ENCODE measurements around the gene DNM3.

The DNM3 gene

DNA sequence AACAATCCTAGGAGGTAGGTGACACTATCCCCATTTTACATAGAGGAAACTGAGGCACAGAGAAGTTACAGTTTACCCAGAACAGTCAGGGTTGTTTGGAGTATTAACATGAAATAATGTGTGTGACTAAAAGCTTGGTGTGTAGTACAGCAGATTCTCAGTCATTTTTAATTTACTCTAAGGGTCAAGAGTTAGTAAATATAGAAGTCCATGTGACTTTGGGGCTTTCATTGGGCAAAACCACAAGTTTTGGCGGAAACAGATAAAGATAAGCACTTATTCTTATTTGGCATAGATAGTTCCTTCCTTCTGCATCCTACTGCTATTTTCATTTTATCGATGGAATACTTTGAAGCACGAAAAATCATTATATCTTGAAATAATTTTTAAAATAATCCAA lies 128.5 kb downstream of the DNM3 start:
- H3K36me3 ChIP-seq (ENCODE audit: low read length) = no peaks in the 10 kb centered on the region
- no peak overlapping the region for H3K4me2 ChIP-seq (ENCODE audit: low read depth, low read length, poor library complexity, severe bottlenecking)
- no peaks in the 10 kb centered on the region for H3K27me3 ChIP-seq (ENCODE audit: low read length)
- H3K4me3 ChIP-seq (ENCODE audit: insufficient read depth, low read length, poor library complexity, severe bottlenecking) = no peak overlapping the region
- no peaks in the 10 kb centered on the region for H4K20me1 ChIP-seq (ENCODE audit: low read depth, low read length)
- H3K9me3 ChIP-seq (ENCODE audit: insufficient read depth, low read length) = no peaks in the 10 kb centered on the region
- no peaks in the 10 kb centered on the region for H3K9me2 ChIP-seq (replicated peaks; ENCODE audit: insufficient read depth, low read length)
- H3F3A ChIP-seq (ENCODE audit: insufficient read depth) = no peaks in the 10 kb centered on the region
- H3K79me2 ChIP-seq (ENCODE audit: insufficient read depth, low read length) = no peaks in the 10 kb centered on the region
- no peak overlapping the region for H3K27ac ChIP-seq (ENCODE audit: low read depth, low read length)
- no peak overlapping the region for H2AFZ ChIP-seq (ENCODE audit: low read depth, low read length, severe bottlenecking)
- TF ChIP-seq CTCF (IDR thresholded peaks at IDR 0.05; ENCODE audit: insufficient read depth, low read length, poor library complexity, severe bottlenecking) (no peak), EZH2phosphoT487 (conservative IDR thresholded peaks at IDR 0.05; ENCODE audit: low read length) (no peak)
- no peak overlapping the region for H3K9ac ChIP-seq (ENCODE audit: low read length)

DNA sequence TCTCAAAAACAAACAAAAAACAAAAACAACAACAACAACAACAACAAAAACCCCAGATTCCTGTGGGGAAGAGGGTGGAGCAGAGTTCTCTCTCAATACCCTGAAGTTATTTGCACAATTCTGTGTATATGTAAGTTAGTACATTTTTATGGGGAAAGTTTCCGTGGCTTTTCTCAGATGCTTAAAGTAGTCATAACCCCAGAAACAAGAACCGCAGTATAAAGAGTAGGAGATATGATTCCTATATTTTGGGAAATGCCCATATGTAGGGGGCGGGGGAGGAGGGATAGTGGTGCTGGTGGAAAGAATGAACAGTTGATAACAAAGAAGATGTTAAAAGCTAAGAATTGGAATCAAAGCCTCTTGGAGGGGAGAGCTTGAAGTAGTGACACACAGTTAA lies 131.5 kb downstream of the DNM3 start:
- Histone ChIP-seq H3K9ac (ENCODE audit: low read length) (no peak overlapping the region), H3K9me3 (ENCODE audit: insufficient read depth, low read length) (no peaks in the 10 kb centered on the region), H4K20me1 (ENCODE audit: low read depth, low read length) (no peaks in the 10 kb centered on the region), H3K79me2 (ENCODE audit: insufficient read depth, low read length) (no peaks in the 10 kb centered on the region), H3K4me2 (ENCODE audit: low read depth, low read length, poor library complexity, severe bottlenecking) (no peak overlapping the region), H3K27me3 (ENCODE audit: low read length) (no peaks in the 10 kb centered on the region), H3K4me3 (ENCODE audit: insufficient read depth, low read length, poor library complexity, severe bottlenecking) (no peak overlapping the region), H2AFZ (ENCODE audit: low read depth, low read length, severe bottlenecking) (no peak overlapping the region), H3K27ac (ENCODE audit: low read depth, low read length) (no peak overlapping the region), H3F3A (ENCODE audit: insufficient read depth) (no peaks in the 10 kb centered on the region), H3K36me3 (ENCODE audit: low read length) (no peaks in the 10 kb centered on the region), H3K9me2 (replicated peaks; ENCODE audit: insufficient read depth, low read length) (no peaks in the 10 kb centered on the region)
- TF ChIP-seq EZH2phosphoT487 (conservative IDR thresholded peaks at IDR 0.05; ENCODE audit: low read length) = no peak
- no peak for TF ChIP-seq CTCF (IDR thresholded peaks at IDR 0.05; ENCODE audit: insufficient read depth, low read length, poor library complexity, severe bottlenecking)

- Histone ChIP-seq H3K9ac (ENCODE audit: low read length) (no peak overlapping the region), H3K9me2 (replicated peaks; ENCODE audit: insufficient read depth, low read length) (no peaks in the 10 kb centered on the region), H3K4me2 (ENCODE audit: low read depth, low read length, poor library complexity, severe bottlenecking) (no peak overlapping the region), H3F3A (ENCODE audit: insufficient read depth) (no peaks in the 10 kb centered on the region), H4K20me1 (ENCODE audit: low read depth, low read length) (no peaks in the 10 kb centered on the region), H3K27ac (ENCODE audit: low read depth, low read length) (no peak overlapping the region), H3K9me3 (ENCODE audit: insufficient read depth, low read length) (no peaks in the 10 kb centered on the region), H3K27me3 (ENCODE audit: low read length) (no peaks in the 10 kb centered on the region), H3K36me3 (ENCODE audit: low read length) (no peaks in the 10 kb centered on the region), H2AFZ (ENCODE audit: low read depth, low read length, severe bottlenecking) (no peak overlapping the region), H3K4me3 (ENCODE audit: insufficient read depth, low read length, poor library complexity, severe bottlenecking) (no peak overlapping the region), H3K79me2 (ENCODE audit: insufficient read depth, low read length) (no peaks in the 10 kb centered on the region)
- no peak for TF ChIP-seq CTCF (IDR thresholded peaks at IDR 0.05; ENCODE audit: insufficient read depth, low read length, poor library complexity, severe bottlenecking)
- TF ChIP-seq EZH2phosphoT487 (conservative IDR thresholded peaks at IDR 0.05; ENCODE audit: low read length) = no peak
Observed at GRCh38 chr1:171973421-171973820, 132.1 kb downstream of the DNM3 start.

GRCh38 chr1:171981303-171981702 lies 140.0 kb downstream of the DNM3 start:
- H3K36me3 ChIP-seq (ENCODE audit: low read length) = no peaks in the 10 kb centered on the region

More at GRCh38 chr1:171981303-171981702, 140.0 kb downstream of the DNM3 start:
- H3K27me3 ChIP-seq (ENCODE audit: low read length) = no peaks in the 10 kb centered on the region
- no peaks in the 10 kb centered on the region for H3K9me2 ChIP-seq (replicated peaks; ENCODE audit: insufficient read depth, low read length)
- H3K4me3 ChIP-seq (ENCODE audit: insufficient read depth, low read length, poor library complexity, severe bottlenecking) = no peak overlapping the region
- H3K4me2 ChIP-seq (ENCODE audit: low read depth, low read length, poor library complexity, severe bottlenecking) = no peak overlapping the region
- H3F3A ChIP-seq (ENCODE audit: insufficient read depth) = no peaks in the 10 kb centered on the region
- TF ChIP-seq EZH2phosphoT487 (conservative IDR thresholded peaks at IDR 0.05; ENCODE audit: low read length) = no peak
- TF ChIP-seq CTCF (IDR thresholded peaks at IDR 0.05; ENCODE audit: insufficient read depth, low read length, poor library complexity, severe bottlenecking) = no peak
- H3K9ac ChIP-seq (ENCODE audit: low read length) = no peak overlapping the region
- no peaks in the 10 kb centered on the region for H3K9me3 ChIP-seq (ENCODE audit: insufficient read depth, low read length)
- H4K20me1 ChIP-seq (ENCODE audit: low read depth, low read length) = no peaks in the 10 kb centered on the region
- no peak overlapping the region for H3K27ac ChIP-seq (ENCODE audit: low read depth, low read length)
- no peak overlapping the region for H2AFZ ChIP-seq (ENCODE audit: low read depth, low read length, severe bottlenecking)
- H3K79me2 ChIP-seq (ENCODE audit: insufficient read depth, low read length) = no peaks in the 10 kb centered on the region
